ENCODE data around the gene TACR1. TPM values are rescaled to one million over a fixed set of nuclear protein-coding genes. Genes with fewer than 3 reads are reported as not detected.

The TACR1 gene
- total and polyA plus RNA-seq, 8 donors = 0.07 to 0.40 (median 0.09) TPM

DNA sequence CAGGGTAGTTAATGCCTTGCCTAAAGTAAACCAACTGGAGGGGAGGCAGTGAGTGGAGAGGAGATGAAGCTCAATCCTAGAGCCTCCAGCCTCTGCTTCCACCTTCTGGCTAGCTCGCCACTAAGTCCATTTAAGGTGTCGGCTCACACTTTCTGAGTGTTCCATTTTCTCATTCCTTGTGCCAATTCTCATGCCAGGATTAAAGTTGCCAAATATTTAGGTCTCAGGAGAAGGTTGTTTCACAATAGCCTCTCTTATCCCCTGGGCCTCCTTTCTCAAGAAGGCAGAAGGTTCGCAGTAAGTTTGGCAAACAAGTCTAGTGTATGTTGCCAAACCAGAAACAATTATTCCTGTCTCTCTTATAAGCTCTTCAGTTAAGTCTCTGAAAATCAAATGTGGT is 57.2 kb downstream of the TACR1 start:
- 83 to 88% methylated on average over 3 of the region's 3 CpGs for WGBS, 2 donors
- FAIRE-seq (no peak), DNase-seq (no peak), ATAC-seq (peak in 1 of 4 donors; percentile 23)
- Histone ChIP-seq H3K9me3 (no peaks in the 10 kb centered on the region), H3K36me3 (no peaks in the 10 kb centered on the region), H3K27ac (no peak overlapping the region), H3K27me3 (no peaks in the 10 kb centered on the region), H3K4me1 (no peaks in the 10 kb centered on the region), H3K4me3 (no peak overlapping the region)
- intact Hi-C loops (cut with DNase I) = no loop called here
- TF ChIP-seq, protein P1, sequence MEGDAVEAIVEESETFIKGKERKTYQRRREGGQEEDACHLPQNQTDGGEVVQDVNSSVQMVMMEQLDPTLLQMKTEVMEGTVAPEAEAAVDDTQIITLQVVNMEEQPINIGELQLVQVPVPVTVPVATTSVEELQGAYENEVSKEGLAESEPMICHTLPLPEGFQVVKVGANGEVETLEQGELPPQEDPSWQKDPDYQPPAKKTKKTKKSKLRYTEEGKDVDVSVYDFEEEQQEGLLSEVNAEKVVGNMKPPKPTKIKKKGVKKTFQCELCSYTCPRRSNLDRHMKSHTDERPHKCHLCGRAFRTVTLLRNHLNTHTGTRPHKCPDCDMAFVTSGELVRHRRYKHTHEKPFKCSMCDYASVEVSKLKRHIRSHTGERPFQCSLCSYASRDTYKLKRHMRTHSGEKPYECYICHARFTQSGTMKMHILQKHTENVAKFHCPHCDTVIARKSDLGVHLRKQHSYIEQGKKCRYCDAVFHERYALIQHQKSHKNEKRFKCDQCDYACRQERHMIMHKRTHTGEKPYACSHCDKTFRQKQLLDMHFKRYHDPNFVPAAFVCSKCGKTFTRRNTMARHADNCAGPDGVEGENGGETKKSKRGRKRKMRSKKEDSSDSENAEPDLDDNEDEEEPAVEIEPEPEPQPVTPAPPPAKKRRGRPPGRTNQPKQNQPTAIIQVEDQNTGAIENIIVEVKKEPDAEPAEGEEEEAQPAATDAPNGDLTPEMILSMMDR (IDR thresholded peaks at IDR 0.05) = no peak

DNA sequence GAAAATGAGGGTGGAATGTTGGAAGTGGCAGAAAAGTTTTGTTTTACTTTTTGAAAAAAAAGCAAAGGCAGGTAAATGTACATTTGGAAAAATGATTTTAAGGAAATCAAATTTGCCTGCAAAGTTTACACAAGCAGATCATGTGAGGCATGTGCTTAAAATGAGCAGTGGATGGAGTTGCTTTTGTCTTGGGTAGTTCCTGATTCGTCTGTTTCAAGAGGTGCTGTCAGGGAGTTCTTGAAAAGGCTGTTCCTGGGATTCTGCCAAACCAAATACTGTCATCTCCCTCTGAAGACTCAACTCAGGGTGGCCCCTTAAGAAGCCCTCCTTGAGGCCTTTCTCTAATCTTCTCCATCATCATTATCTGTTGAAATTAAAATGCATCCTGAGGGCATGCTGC is 59.0 kb downstream of the TACR1 start:
- H3K4me3 ChIP-seq = no peak overlapping the region
- no peaks in the 10 kb centered on the region for H3K4me1 ChIP-seq
- DNase-seq = no peak
- 29 to 56% methylated on average over 1 of the region's 1 CpG for WGBS, 2 donors
- ATAC-seq = no peak
- H3K9me3 ChIP-seq = no peaks in the 10 kb centered on the region
- no peak overlapping the region for H3K27ac ChIP-seq
- no peaks in the 10 kb centered on the region for H3K27me3 ChIP-seq
- H3K36me3 ChIP-seq = no peaks in the 10 kb centered on the region
- intact Hi-C loops (cut with DNase I) = no loop called here
- TF ChIP-seq, protein P1 (IDR thresholded peaks at IDR 0.05) = no peak
- no peak for FAIRE-seq

DNA sequence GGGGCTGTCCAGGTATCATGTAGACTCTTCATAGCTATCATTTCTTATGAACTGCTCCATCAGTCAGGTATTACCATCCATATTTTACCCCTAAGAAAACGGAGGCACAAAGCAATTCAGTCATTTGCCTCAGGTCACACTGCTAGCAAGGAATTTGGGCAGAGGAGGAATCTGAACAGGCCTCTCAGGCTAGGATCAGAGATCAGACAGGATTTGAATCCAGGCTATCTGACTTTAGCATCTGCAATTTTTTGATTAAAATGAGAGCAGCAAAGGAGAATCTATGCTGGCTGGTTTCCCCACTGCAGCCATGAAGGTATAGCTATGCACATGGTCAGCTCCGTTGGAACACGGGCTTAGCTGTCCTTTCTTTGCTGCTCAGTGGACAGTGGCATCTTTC is 60.1 kb downstream of the TACR1 start:
- TF ChIP-seq, protein P1 (IDR thresholded peaks at IDR 0.05) = no peak

DNA sequence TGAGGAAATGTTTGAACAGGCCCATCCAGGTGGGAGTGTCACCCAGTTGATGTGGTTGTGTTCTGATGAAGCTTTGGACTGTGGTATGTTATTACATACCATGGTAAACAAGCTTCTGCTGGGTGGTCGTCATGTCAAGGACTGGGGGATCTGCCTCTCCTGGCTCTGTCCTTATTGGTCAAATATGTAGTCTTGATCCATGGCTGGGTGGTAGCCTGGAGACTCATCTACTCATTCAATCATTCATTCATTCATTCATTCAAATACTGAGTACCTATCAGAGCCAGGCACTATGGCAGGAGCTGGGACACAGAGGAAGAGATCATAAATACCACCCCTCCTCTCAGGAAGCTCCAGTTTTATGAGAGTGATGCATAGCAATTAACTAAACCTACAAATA is 60.8 kb downstream of the TACR1 start:
- no peaks in the 10 kb centered on the region for H3K9me3 ChIP-seq
- no peaks in the 10 kb centered on the region for H3K36me3 ChIP-seq
- FAIRE-seq (no peak), DNase-seq (no peak), ATAC-seq (no peak)
- no peaks in the 10 kb centered on the region for H3K4me1 ChIP-seq
- TF ChIP-seq, protein P1 (IDR thresholded peaks at IDR 0.05) = no peak
- intact Hi-C loops (cut with DNase I) = no loop called here
- H3K27me3 ChIP-seq = no peaks in the 10 kb centered on the region
- WGBS, 2 donors = 82 to 96% methylated on average over 1 of the region's 1 CpG
- H3K27ac ChIP-seq = no peak overlapping the region
- H3K4me3 ChIP-seq = no peak overlapping the region

More for the DNA sequence above, 60.1 kb downstream of the TACR1 start:
- H3K4me3 ChIP-seq = no peak overlapping the region
- no peak overlapping the region for H3K27ac ChIP-seq
- no peaks in the 10 kb centered on the region for H3K36me3 ChIP-seq
- no peaks in the 10 kb centered on the region for H3K27me3 ChIP-seq
- H3K4me1 ChIP-seq = no peaks in the 10 kb centered on the region
- no peak for FAIRE-seq
- no peaks in the 10 kb centered on the region for H3K9me3 ChIP-seq
- ATAC-seq = no peak
- DNase-seq = no peak
- intact Hi-C loops (cut with DNase I) = no loop called here
- WGBS, 2 donors = 65 to 80% methylated on average over 3 of the region's 3 CpGs

DNA sequence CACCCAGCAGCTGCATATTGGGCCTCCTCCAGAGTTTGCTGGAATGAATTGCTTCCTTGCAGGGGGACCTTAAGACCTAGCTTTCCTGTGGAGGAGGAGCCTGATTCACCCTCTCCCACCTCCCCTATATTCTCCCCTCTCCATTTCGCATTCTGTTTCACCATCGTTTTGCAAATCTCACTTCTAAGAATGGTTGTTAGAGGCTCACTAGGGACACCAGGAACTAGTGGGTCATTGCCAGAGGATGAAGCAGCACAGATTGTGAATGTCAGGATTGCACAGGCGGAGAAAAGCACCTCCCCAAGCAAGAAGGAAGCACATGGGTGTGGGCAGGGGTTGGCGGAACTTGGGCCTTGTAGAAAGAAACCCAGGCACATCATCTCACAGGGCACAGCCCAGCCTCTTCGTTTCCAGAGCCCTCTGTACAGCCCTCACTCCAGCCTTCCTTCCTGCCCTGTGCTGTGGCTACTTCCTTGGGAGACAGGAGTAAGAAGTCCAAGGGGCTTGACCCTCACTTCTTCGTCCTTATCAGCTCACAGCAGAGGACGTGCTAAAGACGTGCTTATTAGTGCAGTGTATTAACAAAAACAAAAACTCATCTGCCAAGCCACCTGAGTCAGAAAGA is 63.4 kb downstream of the TACR1 start:
- no peak for FAIRE-seq
- TF ChIP-seq, protein P1 (IDR thresholded peaks at IDR 0.05) = no peak
- no peak overlapping the region for H3K4me3 ChIP-seq

More for the DNA sequence above, 63.4 kb downstream of the TACR1 start:
- Histone ChIP-seq H3K4me1 (no peaks in the 10 kb centered on the region), H3K27ac (no peak overlapping the region), H3K9me3 (no peaks in the 10 kb centered on the region), H3K36me3 (no peaks in the 10 kb centered on the region), H3K27me3 (no peaks in the 10 kb centered on the region)
- WGBS, 2 donors = 61 to 67% methylated on average over 8 of the region's 8 CpGs
- DNase-seq (no peak), ATAC-seq (no peak)
- intact Hi-C loops (cut with DNase I) = no loop called here
